HG03280 (cell line): ENCODE data around the gene TEX47.

Source experiments
- ATAC-seq: cut with Tn5 transposase; IDR thresholded peaks from one replicate; pipeline ENCODE4 v1.9.1; 2021; ENCODE audit warnings: mild to moderate bottlenecking, moderate library complexity; ENCODE audit not compliant: unreplicated experiment

The TEX47 gene

DNA sequence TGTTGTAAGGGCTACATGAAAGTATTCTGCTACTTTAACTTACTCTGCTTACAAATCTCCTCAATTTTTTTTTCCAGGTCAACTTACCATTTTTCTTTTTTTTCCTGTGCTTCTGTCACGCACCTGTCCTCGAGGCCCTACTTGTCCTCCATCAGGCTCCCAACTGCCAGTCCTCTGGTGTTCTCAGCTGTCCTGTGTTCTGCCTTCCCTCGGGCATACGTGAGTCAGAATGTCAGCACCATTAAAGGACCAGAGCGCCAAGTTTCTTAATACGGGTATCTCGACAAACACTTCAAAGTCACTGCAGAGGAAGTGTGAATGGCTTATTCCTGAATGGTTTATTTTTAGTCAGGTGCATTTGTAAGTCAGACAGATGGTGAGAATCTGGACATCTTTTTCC is at the start of gene TEX47:
Gene TEX47 (minus strand): TSS at position 185 of the 400 bp plus-strand sequence. CDS start 795 bp downstream, outside the sequence.
- ATAC-seq, result no peak

GRCh38 chr7:88845091-88845490 is 49.6 kb upstream of the TEX47 start:
- no peak for ATAC-seq

DNA sequence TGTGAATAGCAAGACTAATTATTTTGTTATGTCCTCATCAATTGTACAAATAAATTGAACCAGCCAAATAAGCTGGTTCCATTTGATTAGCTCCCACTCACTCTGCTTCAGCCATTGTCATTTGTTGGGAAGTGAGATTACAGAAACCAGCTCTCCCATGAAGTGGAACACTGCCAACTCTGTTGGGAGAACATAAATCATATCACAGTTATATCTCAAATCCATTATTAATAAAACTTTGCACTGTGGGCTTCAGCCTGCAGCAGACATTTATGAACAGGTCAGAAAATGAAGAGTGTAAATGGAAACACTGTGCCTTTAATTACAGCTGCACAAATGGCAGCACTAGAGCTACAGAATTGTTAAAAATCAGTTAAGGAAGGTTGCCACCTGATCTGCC is 46.7 kb upstream of the TEX47 start:
- no peak for ATAC-seq

DNA sequence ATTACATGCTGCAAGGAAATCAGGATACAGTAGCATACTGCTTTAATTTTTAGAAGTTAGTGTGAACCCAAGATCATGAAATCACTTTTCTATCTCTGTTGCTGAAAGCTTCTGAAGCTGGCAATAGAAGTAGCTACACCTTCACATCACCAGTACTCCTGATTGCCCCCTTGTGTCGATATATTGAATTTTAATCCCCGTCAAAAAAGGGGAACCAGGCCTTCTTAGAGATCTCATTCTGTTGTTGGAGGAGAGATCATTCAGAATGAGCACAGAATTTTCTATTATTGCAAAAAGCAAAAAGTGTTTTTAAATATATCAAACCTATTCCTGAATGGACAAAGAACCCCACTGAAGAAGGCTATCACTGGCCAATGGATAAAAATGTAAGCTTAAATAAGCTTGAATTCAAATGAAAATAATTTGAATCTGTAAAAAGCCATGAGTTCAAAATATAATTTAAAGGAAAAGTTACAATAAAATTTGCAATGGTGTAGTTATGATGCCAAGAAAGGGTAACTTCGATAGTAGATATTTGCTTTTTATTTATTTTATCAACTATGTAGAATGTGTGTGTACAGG is 39.7 kb upstream of the TEX47 start:
- ATAC-seq, result peak; percentile 92

DNA sequence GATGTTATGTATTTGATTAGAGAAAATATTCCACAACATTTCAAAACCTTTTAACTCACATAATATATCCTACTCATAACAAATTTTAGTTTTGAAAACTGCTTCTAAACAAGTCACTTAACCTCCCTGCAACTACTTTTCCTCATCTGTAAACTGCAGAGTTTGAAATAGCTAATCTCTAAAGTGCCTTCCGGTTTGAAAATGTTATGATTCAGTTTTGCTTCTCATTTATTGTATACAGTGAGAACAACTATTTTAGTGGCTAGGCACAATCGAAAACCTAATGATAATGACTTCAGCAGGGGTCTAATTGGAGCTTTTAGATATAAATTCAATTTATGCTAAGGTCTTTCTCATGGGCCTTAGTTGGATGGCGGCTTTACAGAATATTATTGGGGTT is 30.7 kb upstream of the TEX47 start:
- ATAC-seq, result no peak

DNA sequence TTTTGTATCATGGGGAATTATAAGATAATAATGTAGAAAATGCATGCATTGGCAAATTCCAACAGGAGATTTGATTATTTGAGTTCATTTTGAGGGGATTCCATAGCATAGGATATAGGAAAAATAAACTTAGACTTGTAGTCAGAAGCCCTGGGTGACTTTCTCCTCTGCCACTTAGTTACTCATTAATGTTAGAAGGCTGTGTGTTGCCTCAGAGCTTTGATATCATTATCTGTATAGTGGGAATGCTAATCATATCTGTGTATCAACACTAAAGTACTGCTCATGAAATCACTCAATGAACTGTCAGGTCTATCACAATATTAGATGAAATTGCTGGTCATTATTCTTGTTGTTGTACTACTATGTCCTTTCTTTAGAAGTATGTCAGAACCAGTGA is 23.0 kb upstream of the TEX47 start:
- ATAC-seq, result no peak

DNA sequence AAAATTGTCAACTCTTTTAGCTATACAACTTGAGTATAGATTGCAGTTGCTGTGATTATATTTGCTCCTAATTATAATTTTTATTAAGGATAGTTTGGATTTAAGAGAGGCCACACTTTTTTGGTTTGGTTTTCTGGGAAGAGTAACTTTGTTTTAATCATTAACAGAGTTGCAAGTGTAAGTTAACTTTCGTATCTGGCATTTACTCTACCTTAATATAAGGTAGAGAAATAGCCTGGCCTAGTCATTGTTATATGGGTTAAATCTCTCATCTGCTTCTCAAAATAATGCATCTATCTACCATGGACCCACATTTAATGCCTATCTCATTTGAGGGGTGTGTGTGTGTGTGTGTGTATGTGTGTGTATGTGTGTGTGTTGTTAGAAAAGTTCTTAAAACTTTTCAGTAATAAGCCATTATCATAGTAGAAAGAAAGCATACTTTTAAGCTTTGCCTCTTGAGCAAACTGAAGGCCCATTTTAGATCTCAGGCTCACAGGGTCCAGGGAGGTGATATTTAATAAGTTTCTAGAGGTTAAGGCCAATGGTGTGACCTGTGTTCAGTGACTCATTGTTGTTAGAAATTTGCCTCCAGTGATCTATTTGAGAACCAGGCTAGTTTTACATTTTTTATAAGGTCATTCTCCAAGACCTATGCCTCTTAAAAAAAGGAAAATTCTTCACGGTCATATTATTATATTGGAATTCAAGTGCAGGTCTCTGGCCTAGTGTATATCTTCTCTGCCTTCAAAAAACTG is 10.9 kb upstream of the TEX47 start:
- no peak for ATAC-seq

- no peak for ATAC-seq
Observed at GRCh38 chr7:88801046-88801445, 5.5 kb upstream of the TEX47 start.

GRCh38 chr7:88792361-88792760 is 3.2 kb downstream of the TEX47 start:
- no peak for ATAC-seq

GRCh38 chr7:88791891-88792290 is 3.6 kb downstream of the TEX47 start:
- ATAC-seq, result no peak

- no peak for ATAC-seq
Observed at GRCh38 chr7:88789480-88790064, 6.0 kb downstream of the TEX47 start.

GRCh38 chr7:88787777-88788176 is 7.8 kb downstream of the TEX47 start:
- ATAC-seq, result no peak

DNA sequence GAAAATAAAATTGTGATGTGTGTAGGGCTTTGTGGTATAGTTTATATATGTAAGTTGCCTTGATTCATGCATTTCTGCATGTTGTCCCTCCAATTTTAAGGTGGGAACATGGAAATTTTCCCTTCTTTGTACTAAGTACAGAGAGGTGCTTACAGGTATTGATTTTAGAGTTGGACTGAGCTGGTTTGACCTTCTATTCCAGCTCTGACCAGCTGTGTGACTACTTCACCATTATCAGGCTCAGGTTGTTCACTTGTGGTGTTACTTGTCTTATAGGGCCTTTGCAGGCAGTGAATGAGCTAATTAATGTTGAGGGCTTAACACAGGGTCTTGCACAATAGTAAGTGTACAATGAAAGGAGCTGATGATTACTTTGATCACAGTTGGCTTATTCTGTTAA is 19.7 kb downstream of the TEX47 start:
- ATAC-seq, result no peak

- no peak for ATAC-seq
Observed at GRCh38 chr7:88772776-88773175, 22.8 kb downstream of the TEX47 start.

DNA sequence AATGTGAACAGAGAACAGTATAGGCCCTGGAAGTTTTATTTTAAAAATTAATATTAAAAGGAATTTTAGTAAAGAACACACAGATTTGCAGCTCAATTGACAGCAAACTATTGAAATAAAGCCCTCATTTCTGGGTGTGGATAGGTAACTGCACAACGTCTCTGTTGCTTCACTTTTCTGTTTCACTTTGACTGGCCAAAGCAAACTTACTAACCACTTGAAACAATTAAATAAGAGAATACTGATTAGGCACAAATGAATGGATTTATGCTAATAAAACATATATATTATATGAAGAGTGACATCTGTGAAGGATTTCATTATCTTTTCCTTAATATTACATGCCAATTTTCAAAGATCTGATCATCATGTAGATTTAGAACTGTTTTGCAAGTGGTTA is 24.1 kb downstream of the TEX47 start:
- ATAC-seq, result no peak

- no peak for ATAC-seq
Observed at GRCh38 chr7:88761779-88762178, 33.8 kb downstream of the TEX47 start.

GRCh38 chr7:88760136-88760515 is 35.4 kb downstream of the TEX47 start:
- ATAC-seq, result no peak

DNA sequence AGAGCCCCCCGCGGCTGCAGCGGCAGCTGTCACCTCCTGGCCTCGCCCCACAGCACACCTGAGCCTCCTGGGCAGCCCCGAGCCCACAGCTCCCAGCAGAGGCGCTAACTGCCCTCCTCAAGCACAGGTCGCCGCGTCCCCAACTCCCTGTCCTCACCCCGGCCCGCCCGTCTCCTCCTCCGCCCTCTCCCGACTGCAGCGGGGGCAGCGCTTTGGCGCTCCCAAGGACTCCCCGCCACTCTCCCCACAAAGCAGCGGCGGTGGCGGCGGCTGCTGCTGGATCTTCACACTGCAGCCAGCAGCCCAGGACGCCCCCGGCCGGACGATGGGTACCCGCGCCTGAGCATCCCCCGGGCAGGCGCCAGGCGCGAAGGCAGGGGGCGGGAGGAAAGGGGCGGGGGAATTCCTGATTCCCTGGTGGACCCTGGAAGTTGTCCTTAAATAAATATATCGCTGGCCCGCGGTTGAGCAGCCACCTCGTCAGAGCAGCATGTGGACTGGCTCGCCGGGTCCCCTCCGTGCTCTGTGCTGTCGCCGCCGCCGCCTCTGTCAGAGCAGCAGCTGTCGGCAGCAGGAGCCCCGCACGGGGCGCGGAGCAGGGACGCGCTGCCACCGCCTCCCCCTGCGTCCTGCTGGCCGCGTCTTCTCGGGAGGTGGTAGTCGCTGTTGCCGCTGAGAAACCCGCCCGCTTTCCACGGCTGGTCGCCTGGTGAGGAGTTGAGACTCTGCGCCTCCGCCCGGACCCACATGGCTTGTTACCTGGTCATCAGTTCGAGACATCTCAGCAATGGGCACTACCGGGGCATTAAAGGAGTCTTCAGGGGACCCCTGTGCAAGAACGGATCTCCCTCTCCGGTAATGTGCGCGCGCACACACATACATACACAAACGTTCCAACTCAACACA is 36.1 kb downstream of the TEX47 start, which contains the start of gene ZNF804B:
Gene ZNF804B (plus strand): TSS at position 471 of the 906 bp plus-strand sequence. CDS start 277 bp downstream, at position 748.
- no peak for ATAC-seq

DNA sequence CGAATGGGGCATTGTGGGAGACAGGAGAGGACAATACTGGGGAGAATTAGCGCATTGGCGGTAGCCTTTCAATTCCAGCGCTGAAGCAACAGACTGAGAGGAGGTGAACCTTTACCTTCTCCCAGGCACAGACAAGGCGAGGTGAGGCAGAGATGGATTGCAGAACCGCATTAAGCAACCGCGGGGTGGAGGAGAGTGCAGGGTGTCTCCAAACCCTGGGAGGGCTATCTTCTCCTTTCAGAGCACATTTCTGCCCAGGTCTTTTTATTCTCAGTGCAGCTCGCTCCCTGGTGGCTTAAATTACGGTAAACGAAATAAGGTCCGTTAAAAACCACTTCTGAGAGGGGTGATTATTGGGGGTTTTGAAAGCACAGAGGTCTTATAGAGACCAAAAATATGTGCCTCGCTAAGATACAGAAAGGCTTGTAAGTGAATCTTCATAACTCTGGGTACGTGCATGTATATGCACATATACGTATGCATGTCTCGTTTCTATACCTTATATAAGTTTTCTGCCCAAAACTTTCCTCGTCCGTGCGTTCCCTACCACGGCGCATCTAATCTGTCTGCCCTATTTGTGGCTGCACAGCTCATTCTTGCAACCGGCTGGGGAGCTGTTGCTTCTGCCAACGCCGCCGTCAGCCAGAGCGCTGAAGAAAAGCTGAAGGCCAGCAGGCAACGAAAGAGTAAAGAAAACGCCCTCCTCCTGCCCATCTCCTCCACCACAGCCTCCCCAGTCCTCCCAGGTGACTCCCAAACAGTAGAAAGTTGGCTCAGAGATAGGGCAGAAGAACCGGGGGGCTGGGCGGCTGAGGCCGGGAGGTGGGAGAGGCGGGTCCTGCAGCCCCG is 36.9 kb downstream of the TEX47 start:
- ATAC-seq, result no peak

- no peak for ATAC-seq
Observed at GRCh38 chr7:88757371-88757770, 38.2 kb downstream of the TEX47 start.
